ENCODE measurements around the gene ARHGEF10L. TPM values are rescaled to one million over a fixed set of nuclear protein-coding genes. Genes with fewer than 3 reads are reported as not detected.
A peak's percentile ranks its signal among the peaks of the same experiment; 100 is the strongest.

ARHGEF10L gene
- total RNA-seq, 1 experiment from 2014 or later, result 11.2 TPM

- Histone ChIP-seq H3K4me1 (ENCODE audit: insufficient read depth, low read length) (no peaks in the 10 kb centered on the region), H4K20me1 (ENCODE audit: low read length) (no peaks in the 10 kb centered on the region), H2AFZ (ENCODE audit: low read length) (no peak overlapping the region), H3F3A (ENCODE audit: low read length, unreplicated experiment) (no peaks in the 10 kb centered on the region), H3K27ac (ENCODE audit: low read length) (no peak overlapping the region), H3K79me2 (ENCODE audit: low read length) (no peaks in the 10 kb centered on the region), H3K36me3 (ENCODE audit: low read depth, low read length) (no peaks in the 10 kb centered on the region), H3K9ac (ENCODE audit: low read length) (no peak overlapping the region), H3K9me2 (replicated peaks; ENCODE audit: low read length) (no peaks in the 10 kb centered on the region), H3K4me3 (ENCODE audit: low read length) (no peak overlapping the region), H3K4me2 (ENCODE audit: low read length) (no peak overlapping the region), H3K27me3 (ENCODE audit: low read length) (no peaks in the 10 kb centered on the region), H3K9me3 (ENCODE audit: low read length) (no peaks in the 10 kb centered on the region)
- CTCF ChIA-PET, result no interaction called here
- TF ChIP-seq EZH2 (IDR thresholded peaks at IDR 0.05; ENCODE audit: low read length, unreplicated experiment) (no peak), CTCF (conservative IDR thresholded peaks at IDR 0.05; ENCODE audit: low read depth, low read length) (no peak), EZH2phosphoT487 (IDR thresholded peaks at IDR 0.05; ENCODE audit: borderline replicate concordance, low read length) (no peak)
- BruUV-seq (replicated peaks), result no TSS peak
- intact Hi-C loops (cut with micrococcal nuclease), result no loop called here
- DNase-seq (no peak), ATAC-seq (no peak)
- POLR2A ChIA-PET (ENCODE audit: unreplicated experiment), result no interaction called here
Measured at GRCh38 chr1:17616731-17617279, 77.3 kb downstream of the ARHGEF10L start.

GRCh38 chr1:17617787-17618557 lies 78.5 kb downstream of the ARHGEF10L start:
- no TSS peak for BruUV-seq (replicated peaks)
- no peak overlapping the region for H3K4me3 ChIP-seq (ENCODE audit: low read length)
- no peaks in the 10 kb centered on the region for H3K9me2 ChIP-seq (replicated peaks; ENCODE audit: low read length)
- H3K9ac ChIP-seq (ENCODE audit: low read length), result no peak overlapping the region
- H3K4me1 ChIP-seq (ENCODE audit: insufficient read depth, low read length), result no peaks in the 10 kb centered on the region
- H3K9me3 ChIP-seq (ENCODE audit: low read length), result no peaks in the 10 kb centered on the region
- H3K36me3 ChIP-seq (ENCODE audit: low read depth, low read length), result no peaks in the 10 kb centered on the region
- H3F3A ChIP-seq (ENCODE audit: low read length, unreplicated experiment), result no peaks in the 10 kb centered on the region
- no peaks in the 10 kb centered on the region for H3K27me3 ChIP-seq (ENCODE audit: low read length)
- DNase-seq, result peak; percentile 23
- no peaks in the 10 kb centered on the region for H4K20me1 ChIP-seq (ENCODE audit: low read length)
- POLR2A ChIA-PET (ENCODE audit: unreplicated experiment), result no interaction called here
- no peak overlapping the region for H3K4me2 ChIP-seq (ENCODE audit: low read length)
- H3K79me2 ChIP-seq (ENCODE audit: low read length), result no peaks in the 10 kb centered on the region
- no peak overlapping the region for H3K27ac ChIP-seq (ENCODE audit: low read length)
- TF ChIP-seq EZH2phosphoT487 (IDR thresholded peaks at IDR 0.05; ENCODE audit: borderline replicate concordance, low read length) (no peak), EZH2 (IDR thresholded peaks at IDR 0.05; ENCODE audit: low read length, unreplicated experiment) (no peak), CTCF (conservative IDR thresholded peaks at IDR 0.05; ENCODE audit: low read depth, low read length) (no peak)
- CTCF ChIA-PET, result no interaction called here
- intact Hi-C loops (cut with micrococcal nuclease), result no loop called here
- no peak for ATAC-seq
- no peak overlapping the region for H2AFZ ChIP-seq (ENCODE audit: low read length)

GRCh38 chr1:17618558-17619247 lies 79.2 kb downstream of the ARHGEF10L start:
- no peak overlapping the region for H3K9ac ChIP-seq (ENCODE audit: low read length)
- POLR2A ChIA-PET (ENCODE audit: unreplicated experiment), result no interaction called here

More at GRCh38 chr1:17618558-17619247, 79.2 kb downstream of the ARHGEF10L start:
- Histone ChIP-seq H3K9me3 (ENCODE audit: low read length) (no peaks in the 10 kb centered on the region), H4K20me1 (ENCODE audit: low read length) (no peaks in the 10 kb centered on the region), H3K36me3 (ENCODE audit: low read depth, low read length) (no peaks in the 10 kb centered on the region), H3F3A (ENCODE audit: low read length, unreplicated experiment) (no peaks in the 10 kb centered on the region), H3K27ac (ENCODE audit: low read length) (no peak overlapping the region), H3K27me3 (ENCODE audit: low read length) (no peaks in the 10 kb centered on the region), H3K79me2 (ENCODE audit: low read length) (no peaks in the 10 kb centered on the region), H3K4me2 (ENCODE audit: low read length) (no peak overlapping the region), H3K4me3 (ENCODE audit: low read length) (no peak overlapping the region), H3K4me1 (ENCODE audit: insufficient read depth, low read length) (no peaks in the 10 kb centered on the region), H3K9me2 (replicated peaks; ENCODE audit: low read length) (no peaks in the 10 kb centered on the region), H2AFZ (ENCODE audit: low read length) (no peak overlapping the region)
- DNase-seq, result no peak
- intact Hi-C loops (cut with micrococcal nuclease), result no loop called here
- TF ChIP-seq CTCF (conservative IDR thresholded peaks at IDR 0.05; ENCODE audit: low read depth, low read length), result no peak
- TF ChIP-seq EZH2phosphoT487 (IDR thresholded peaks at IDR 0.05; ENCODE audit: borderline replicate concordance, low read length), result no peak
- ATAC-seq, result no peak
- CTCF ChIA-PET, result no interaction called here
- BruUV-seq (replicated peaks), result no TSS peak

Measured in PC-3 (cell line).